HEK293 (cell line): Measurements from ENCODE around the gene MCM8.

Experiments
- CTCF ChIA-PET: fragments of 350-600 bp; formaldehyde crosslinking; extraction: SDS; loops from one replicate; lab custom pipeline; 2021; ENCODE audit warnings: antibody characterized with exemption; lab: Yijun Ruan, JAX
- POLR2A ChIA-PET: fragments of 300-600 bp; formaldehyde crosslinking; extraction: SDS; loops from one replicate; lab custom pipeline; 2020; ENCODE audit warnings: antibody characterized with exemption, inconsistent platforms; lab: Yijun Ruan, JAX
- H3K27ac ChIP-seq: fragments of 200-500 bp; sonication (Bioruptor generic); 2 replicates; pipeline ENCODE4 v1.5.1; 2014; ENCODE audit warnings: low read depth, low read length, control low read depth, inconsistent platforms; ENCODE audit errors: extremely low read depth
- H3K36me3 ChIP-seq, 2 experiments: fragments of 200-500 bp in 1 of 2; sonication (Bioruptor generic) in 1 of 2; 1 replicate in 1 of 2; 2 replicates in 1 of 2; pipeline ENCODE4 v1.5.1; 2014 to 2017; ENCODE audit warnings: inconsistent platforms in 2 of 2, low read length in 2 of 2; ENCODE audit not compliant: control insufficient read depth in 2 of 2, insufficient read depth in 1 of 2
- H3K4me1 ChIP-seq: fragments of 200-500 bp; sonication (Bioruptor generic); 2 replicates; pipeline ENCODE4 v1.5.1; 2014; ENCODE audit warnings: mild to moderate bottlenecking, low read length, inconsistent platforms; ENCODE audit not compliant: control insufficient read depth, insufficient read depth
- H3K4me3 ChIP-seq: 2 replicates; pipeline ENCODE4 v1.5.1; 2011; ENCODE audit warnings: low read depth, mild to moderate bottlenecking, control low read depth, low read length, moderate library complexity
- H3K9me3 ChIP-seq: fragments of 200-500 bp; sonication (Bioruptor generic); 2 replicates; pipeline ENCODE4 v1.5.1; 2014; ENCODE audit warnings: low read depth, low read length, inconsistent platforms; ENCODE audit not compliant: control insufficient read depth, insufficient read depth
- AEBP2 ChIP-seq: fragments of 450-650 bp; formaldehyde crosslinking; IDR thresholded peaks from 2 replicates; pipeline ENCODE4 v1.5.1; 2016; ENCODE audit warnings: missing biosample characterization, missing genetic modification characterization, borderline replicate concordance
- CTCF ChIP-seq: fragments of 450-650 bp; formaldehyde crosslinking; IDR thresholded peaks from 2 replicates; pipeline ENCODE4 v1.5.1; 2016; ENCODE audit warnings: missing biosample characterization, missing genetic modification characterization
- FEZF1 ChIP-seq: fragments of 450-650 bp; formaldehyde crosslinking; IDR thresholded peaks from 2 replicates; pipeline ENCODE4 v1.5.1; 2016; ENCODE audit warnings: missing biosample characterization, missing genetic modification characterization
- KLF10 ChIP-seq: fragments of 450-650 bp; IDR thresholded peaks from 2 replicates; pipeline ENCODE4 v1.5.1; 2018; ENCODE audit warnings: missing biosample characterization, mild to moderate bottlenecking, missing genetic modification characterization
- KLF9 ChIP-seq: fragments of 450-650 bp; formaldehyde crosslinking; IDR thresholded peaks from 2 replicates; pipeline ENCODE4 v1.5.1; 2016; ENCODE audit warnings: missing biosample characterization, missing genetic modification characterization, low read depth
- MYNN ChIP-seq: fragments of 450-650 bp; formaldehyde crosslinking; IDR thresholded peaks from 2 replicates; pipeline ENCODE4 v1.5.1; 2016; ENCODE audit warnings: missing biosample characterization, missing genetic modification characterization, borderline replicate concordance
- OSR2 ChIP-seq: fragments of 450-650 bp; formaldehyde crosslinking; IDR thresholded peaks from 2 replicates; pipeline ENCODE4 v1.5.1; 2016; ENCODE audit warnings: missing biosample characterization, missing genetic modification characterization
- PRDM1 ChIP-seq: fragments of 450-650 bp; formaldehyde crosslinking; IDR thresholded peaks from 2 replicates; pipeline ENCODE4; 2016; ENCODE audit warnings: missing biosample characterization, missing genetic modification characterization
- ZBTB17 ChIP-seq: fragments of 450-650 bp; formaldehyde crosslinking; IDR thresholded peaks from 2 replicates; pipeline ENCODE4 v1.5.1; 2016; ENCODE audit warnings: missing biosample characterization, missing genetic modification characterization
- ZEB2 ChIP-seq: fragments of 450-650 bp; formaldehyde crosslinking; IDR thresholded peaks from 2 replicates; pipeline ENCODE4 v1.5.1; 2016; ENCODE audit warnings: missing biosample characterization, missing genetic modification characterization
- ZFHX2 ChIP-seq: fragments of 450-650 bp; formaldehyde crosslinking; conservative IDR thresholded peaks from 2 replicates; pipeline ENCODE4 v1.5.1; 2016; ENCODE audit warnings: missing biosample characterization, missing genetic modification characterization
- ZFP41 ChIP-seq: fragments of 450-650 bp; formaldehyde crosslinking; IDR thresholded peaks from 2 replicates; pipeline ENCODE4 v1.5.1; 2016; ENCODE audit warnings: missing biosample characterization, missing genetic modification characterization, borderline replicate concordance
- ZFP69B ChIP-seq: fragments of 450-650 bp; formaldehyde crosslinking; IDR thresholded peaks from 2 replicates; pipeline ENCODE4 v1.5.1; 2016; ENCODE audit warnings: missing biosample characterization, missing genetic modification characterization
- ZNF138 ChIP-seq: fragments of 450-650 bp; formaldehyde crosslinking; IDR thresholded peaks from 2 replicates; pipeline ENCODE4 v1.5.1; 2016; ENCODE audit warnings: missing biosample characterization, missing genetic modification characterization, borderline replicate concordance
- ZNF16 ChIP-seq: fragments of 450-650 bp; formaldehyde crosslinking; IDR thresholded peaks from 2 replicates; pipeline ENCODE4 v1.5.1; 2016; ENCODE audit warnings: low read depth, missing biosample characterization, missing genetic modification characterization
- ZNF169 ChIP-seq: fragments of 450-650 bp; formaldehyde crosslinking; IDR thresholded peaks from 2 replicates; pipeline ENCODE4 v1.5.1; 2016; ENCODE audit warnings: missing biosample characterization, missing genetic modification characterization
- ZNF302 ChIP-seq: fragments of 450-650 bp; formaldehyde crosslinking; IDR thresholded peaks from 2 replicates; pipeline ENCODE4 v1.5.1; 2016; ENCODE audit warnings: missing biosample characterization, missing genetic modification characterization, low read depth
- ZNF335 ChIP-seq: fragments of 450-650 bp; formaldehyde crosslinking; conservative IDR thresholded peaks from 2 replicates; pipeline ENCODE4 v1.5.1; 2016; ENCODE audit warnings: missing biosample characterization, missing genetic modification characterization
- ZNF341 ChIP-seq: fragments of 450-650 bp; formaldehyde crosslinking; IDR thresholded peaks from 2 replicates; pipeline ENCODE4; 2016; ENCODE audit warnings: low read depth, missing biosample characterization, missing genetic modification characterization
- ZNF423 ChIP-seq: fragments of 450-650 bp; formaldehyde crosslinking; IDR thresholded peaks from 2 replicates; pipeline ENCODE4 v1.5.1; 2016; ENCODE audit warnings: missing biosample characterization, missing genetic modification characterization
- ZNF501 ChIP-seq: fragments of 450-650 bp; formaldehyde crosslinking; IDR thresholded peaks from 2 replicates; pipeline ENCODE4 v1.5.1; 2016; ENCODE audit warnings: missing biosample characterization, missing genetic modification characterization
- ZNF544 ChIP-seq: fragments of 450-650 bp; formaldehyde crosslinking; IDR thresholded peaks from 2 replicates; pipeline ENCODE4 v1.5.0; 2017; ENCODE audit warnings: missing biosample characterization, missing genetic modification characterization
- ZNF548 ChIP-seq: fragments of 450-650 bp; formaldehyde crosslinking; IDR thresholded peaks from 2 replicates; pipeline ENCODE4 v1.5.1; 2016; ENCODE audit warnings: missing biosample characterization, missing genetic modification characterization
- ZNF621 ChIP-seq: fragments of 450-650 bp; formaldehyde crosslinking; IDR thresholded peaks from 2 replicates; pipeline ENCODE4 v1.5.1; 2017; ENCODE audit warnings: missing biosample characterization, missing genetic modification characterization
- ZNF639 ChIP-seq: fragments of 450-650 bp; formaldehyde crosslinking; IDR thresholded peaks from 2 replicates; pipeline ENCODE4 v1.5.1; 2016; ENCODE audit warnings: missing biosample characterization, missing genetic modification characterization
- ZNF791 ChIP-seq: fragments of 450-650 bp; formaldehyde crosslinking; IDR thresholded peaks from 2 replicates; pipeline ENCODE4 v1.5.1; 2016; ENCODE audit warnings: missing biosample characterization, missing genetic modification characterization
- ZXDB ChIP-seq: fragments of 450-650 bp; formaldehyde crosslinking; IDR thresholded peaks from 2 replicates; pipeline ENCODE4 v1.5.1; 2016; ENCODE audit warnings: missing biosample characterization, missing genetic modification characterization

MCM8 gene

GRCh38 chr20:6040958-6041807, 90.7 kb downstream of the MCM8 start:
- Histone ChIP-seq H3K36me3 (peaks cover 7 to 62% of the 10 kb centered on the region in 2 experiments; a peak in 2 of 3 replicates), H3K4me3 (no peak overlapping the region), H3K4me1 (no peaks in the 10 kb centered on the region), H3K9me3 (no peaks in the 10 kb centered on the region), H3K27ac (no peak overlapping the region)
- CTCF ChIA-PET: no interaction called here
- POLR2A ChIA-PET: no interaction called here
- TF ChIP-seq ZXDB (tag by site-specific recombination) (no peak), ZNF621 (tag by site-specific recombination) (no peak)

GRCh38 chr20:6041808-6042265, 91.4 kb downstream of the MCM8 start:
- TF ChIP-seq ZNF548 (no peak), ZFP41 (tag by site-specific recombination) (no peak), ZNF138 (tag by site-specific recombination) (no peak), PRDM1 (tag by site-specific recombination) (no peak), KLF10 (tag by site-specific recombination) (no peak), OSR2 (tag by site-specific recombination) (no peak), FEZF1 (no peak), ZNF169 (no peak), MYNN (tag by site-specific recombination) (no peak), ZNF16 (no peak), CTCF (tag by site-specific recombination) (no peak), ZNF501 (tag by site-specific recombination) (no peak), ZNF423 (tag by site-specific recombination) (no peak), ZNF341 (no peak), ZNF335 (tag by site-specific recombination) (no peak)
- Histone ChIP-seq H3K36me3 (peaks cover 3 to 56% of the 10 kb centered on the region in 2 experiments; a peak in 2 of 3 replicates), H3K4me1 (no peaks in the 10 kb centered on the region), H3K9me3 (no peaks in the 10 kb centered on the region), H3K4me3 (no peak overlapping the region), H3K27ac (no peak overlapping the region)
- POLR2A ChIA-PET: no interaction called here
- CTCF ChIA-PET: no interaction called here

- no peaks in the 10 kb centered on the region for H3K9me3 ChIP-seq
- ChIA-PET POLR2A (no interaction called here), CTCF (no interaction called here)
- no peaks in the 10 kb centered on the region for H3K4me1 ChIP-seq
- TF ChIP-seq ZNF791 (tag by site-specific recombination) (no peak), ZFP69B (no peak), KLF10 (tag by site-specific recombination) (no peak), KLF9 (tag by site-specific recombination) (no peak), ZBTB17 (no peak), ZNF544 (tag by site-specific recombination) (no peak), ZNF302 (no peak), ZFHX2 (tag by site-specific recombination) (no peak), AEBP2 (tag by site-specific recombination) (no peak), ZNF639 (tag by site-specific recombination) (no peak), ZEB2 (tag by site-specific recombination) (no peak)
- no peak overlapping the region for H3K4me3 ChIP-seq
- peaks cover 0 to 33% of the 10 kb centered on the region in 2 experiments; a peak in 1 of 3 replicates for H3K36me3 ChIP-seq
- H3K27ac ChIP-seq: no peak overlapping the region
Observed at GRCh38 chr20:6044115-6044514, 93.7 kb downstream of the MCM8 start.
